SU-DHL-6 (cell line): ENCODE results near the gene MINPP1.

Experiments used
- EZH2phosphoT487 ChIP-seq: fragments of 200-600 bp; sonication (generic), shearing (Covaris generic); conservative IDR thresholded peaks from 2 replicates; pipeline ENCODE4 v1.6.1; 2018; ENCODE audit warnings: mild to moderate bottlenecking, antibody characterized with exemption, low read length, moderate library complexity, mixed read lengths
- TF ChIP-seq, protein P1 (sequence below): fragments of 200-600 bp; sonication (generic); IDR thresholded peaks from one replicate; pipeline ENCODE4 v1.5.1; 2017; ENCODE audit warnings: antibody characterized with exemption, mild to moderate bottlenecking, low read length, moderate library complexity; ENCODE audit not compliant: insufficient read depth, poor library complexity, severe bottlenecking

DNA sequence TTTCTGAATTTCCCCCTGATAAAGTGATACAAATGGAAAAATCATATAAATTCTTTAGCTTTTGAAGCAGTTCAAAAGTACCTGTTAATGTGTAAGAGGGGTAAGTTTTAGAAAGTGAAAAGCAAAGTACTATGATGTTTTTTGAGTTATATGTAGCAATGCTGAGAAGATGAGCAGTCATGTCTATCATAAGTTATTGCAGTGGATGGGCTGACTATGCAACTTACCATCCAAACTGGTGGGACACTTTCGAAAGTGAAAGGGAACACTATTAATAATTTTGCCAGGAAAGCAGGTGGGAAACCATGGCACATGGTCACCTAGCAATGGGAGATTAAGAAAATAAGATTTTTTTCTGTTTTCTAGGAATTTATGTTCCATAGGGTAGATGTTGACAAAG lies 4.1 kb downstream of the MINPP1 start:
- TF ChIP-seq, protein P1, sequence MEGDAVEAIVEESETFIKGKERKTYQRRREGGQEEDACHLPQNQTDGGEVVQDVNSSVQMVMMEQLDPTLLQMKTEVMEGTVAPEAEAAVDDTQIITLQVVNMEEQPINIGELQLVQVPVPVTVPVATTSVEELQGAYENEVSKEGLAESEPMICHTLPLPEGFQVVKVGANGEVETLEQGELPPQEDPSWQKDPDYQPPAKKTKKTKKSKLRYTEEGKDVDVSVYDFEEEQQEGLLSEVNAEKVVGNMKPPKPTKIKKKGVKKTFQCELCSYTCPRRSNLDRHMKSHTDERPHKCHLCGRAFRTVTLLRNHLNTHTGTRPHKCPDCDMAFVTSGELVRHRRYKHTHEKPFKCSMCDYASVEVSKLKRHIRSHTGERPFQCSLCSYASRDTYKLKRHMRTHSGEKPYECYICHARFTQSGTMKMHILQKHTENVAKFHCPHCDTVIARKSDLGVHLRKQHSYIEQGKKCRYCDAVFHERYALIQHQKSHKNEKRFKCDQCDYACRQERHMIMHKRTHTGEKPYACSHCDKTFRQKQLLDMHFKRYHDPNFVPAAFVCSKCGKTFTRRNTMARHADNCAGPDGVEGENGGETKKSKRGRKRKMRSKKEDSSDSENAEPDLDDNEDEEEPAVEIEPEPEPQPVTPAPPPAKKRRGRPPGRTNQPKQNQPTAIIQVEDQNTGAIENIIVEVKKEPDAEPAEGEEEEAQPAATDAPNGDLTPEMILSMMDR: no peak
- TF ChIP-seq EZH2phosphoT487: no peak
